Progenitor cell of endocrine pancreas (in vitro differentiated cells): ENCODE measurements around the gene SPON1. TPM values are rescaled to one million over a fixed set of nuclear protein-coding genes. Genes with fewer than 3 reads are reported as not detected.

Experiments used
- DNase-seq: peaks from one replicate; pipeline ENCODE4 v3.0.0; 2021; ENCODE audit warnings: low spot score; ENCODE audit not compliant: unreplicated experiment
- H3K27ac Mint-ChIP-seq: 2 replicates; pipeline ENCODE4 v1.8.0; 2021; ENCODE audit warnings: mild to moderate bottlenecking, moderate library complexity, mixed read lengths
- H3K27me3 Mint-ChIP-seq: 2 replicates; pipeline ENCODE4 v1.8.0; 2021; ENCODE audit warnings: mixed read lengths
- H3K36me3 Mint-ChIP-seq: 2 replicates; pipeline ENCODE4 v1.8.0; 2022; ENCODE audit warnings: mixed read lengths; ENCODE audit not compliant: insufficient read depth
- H3K4me1 Mint-ChIP-seq: 2 replicates; pipeline ENCODE4 v1.8.0; 2021; ENCODE audit warnings: low read depth, mixed read lengths
- H3K4me3 Mint-ChIP-seq: 2 replicates; pipeline ENCODE4 v1.8.0; 2021; ENCODE audit warnings: low read depth, mild to moderate bottlenecking, moderate library complexity, mixed read lengths
- H3K9me3 Mint-ChIP-seq: 2 replicates; pipeline ENCODE4 v1.8.0; 2021; ENCODE audit warnings: low read depth, mixed read lengths
- CTCF ChIP-seq: fragments of 200-600 bp; sonication (generic); IDR thresholded peaks from one replicate; pipeline ENCODE4 v1.5.0; 2021; ENCODE audit warnings: antibody characterized with exemption, mild to moderate bottlenecking; ENCODE audit not compliant: unreplicated experiment
- total RNA-seq: library from RNA; stranded (reverse); gene quantifications from 2 replicates; pipeline ENCODE4 v1.2.1, GENCODE V29; 2021

SPON1 gene
- total RNA-seq, 1 donor from 2014 or later = 13.7 TPM

- Mint-ChIP-seq H3K9me3 (no peaks in the 10 kb centered on the region), H3K27ac (no peak overlapping the region), H3K27me3 (peaks cover 62% of the 10 kb centered on the region), H3K36me3 (no peaks in the 10 kb centered on the region), H3K4me3 (peak overlapping the region; percentile 66), H3K4me1 (peaks cover 34% of the 10 kb centered on the region)
- peak; percentile 13 for DNase-seq
- no peak for TF ChIP-seq CTCF
These were observed 836 bp downstream of the SPON1 start for GRCh38 chr11:13963169-13963948.

- Mint-ChIP-seq H3K4me3 (peak overlapping the region; percentile 66), H3K27ac (no peak overlapping the region), H3K4me1 (peaks cover 27% of the 10 kb centered on the region), H3K36me3 (no peaks in the 10 kb centered on the region), H3K9me3 (no peaks in the 10 kb centered on the region), H3K27me3 (peaks cover 59% of the 10 kb centered on the region)
- DNase-seq = peak; percentile 11
- no peak for TF ChIP-seq CTCF
These were observed 1.6 kb downstream of the SPON1 start for GRCh38 chr11:13963949-13964770.

- no peaks in the 10 kb centered on the region for H3K9me3 Mint-ChIP-seq
- no peak for TF ChIP-seq CTCF
- no peak for DNase-seq
- peaks cover 27% of the 10 kb centered on the region for H3K4me1 Mint-ChIP-seq
- H3K36me3 Mint-ChIP-seq = no peaks in the 10 kb centered on the region
- H3K27me3 Mint-ChIP-seq = peaks cover 58% of the 10 kb centered on the region
- no peak overlapping the region for H3K27ac Mint-ChIP-seq
- peak overlapping the region; percentile 17 for H3K4me3 Mint-ChIP-seq
These were observed 2.2 kb downstream of the SPON1 start for GRCh38 chr11:13964771-13965074.

GRCh38 chr11:13965337-13965736 is 2.8 kb downstream of the SPON1 start:
- Mint-ChIP-seq H3K4me1 (peaks cover 27% of the 10 kb centered on the region), H3K36me3 (no peaks in the 10 kb centered on the region), H3K27ac (no peak overlapping the region), H3K27me3 (peaks cover 53% of the 10 kb centered on the region), H3K4me3 (peak overlapping the region; percentile 17), H3K9me3 (no peaks in the 10 kb centered on the region)
- DNase-seq = no peak
- no peak for TF ChIP-seq CTCF

GRCh38 chr11:13966013-13966412 is 3.5 kb downstream of the SPON1 start:
- H3K4me1 Mint-ChIP-seq = peaks cover 27% of the 10 kb centered on the region
- H3K27me3 Mint-ChIP-seq = peaks cover 52% of the 10 kb centered on the region
- DNase-seq = no peak

More at GRCh38 chr11:13966013-13966412, 3.5 kb downstream of the SPON1 start:
- Mint-ChIP-seq H3K36me3 (no peaks in the 10 kb centered on the region), H3K9me3 (no peaks in the 10 kb centered on the region), H3K4me3 (peak overlapping the region; percentile 46), H3K27ac (peak overlapping the region; percentile 27)
- TF ChIP-seq CTCF = no peak
